Mammary epithelial cell (primary cell): ENCODE data around the gene ARHGEF12.

Experiments used
- EZH2 ChIP-seq: IDR thresholded peaks from 2 replicates; pipeline ENCODE4 v1.6.1; 2012; ENCODE audit warnings: low read length, inconsistent platforms, borderline replicate concordance
- TF ChIP-seq, protein P1 (sequence below), 2 donors: IDR thresholded peaks in 1 of 2; conservative IDR thresholded peaks in 1 of 2; 2 replicates each; pipeline ENCODE4 v1.5.1; 2011 to 2012; ENCODE audit warnings: inconsistent platforms in 2 of 2, low read length in 2 of 2, mild to moderate bottlenecking in 2 of 2, control low read depth in 1 of 2, low read depth in 1 of 2; ENCODE audit not compliant: insufficient read depth in 1 of 2; ENCODE audit errors: extremely low read depth in 1 of 2

GRCh38 chr11:120410622-120411380 lies 74.6 kb downstream of the ARHGEF12 start:
- TF ChIP-seq EZH2, result no peak
- TF ChIP-seq, protein P1, sequence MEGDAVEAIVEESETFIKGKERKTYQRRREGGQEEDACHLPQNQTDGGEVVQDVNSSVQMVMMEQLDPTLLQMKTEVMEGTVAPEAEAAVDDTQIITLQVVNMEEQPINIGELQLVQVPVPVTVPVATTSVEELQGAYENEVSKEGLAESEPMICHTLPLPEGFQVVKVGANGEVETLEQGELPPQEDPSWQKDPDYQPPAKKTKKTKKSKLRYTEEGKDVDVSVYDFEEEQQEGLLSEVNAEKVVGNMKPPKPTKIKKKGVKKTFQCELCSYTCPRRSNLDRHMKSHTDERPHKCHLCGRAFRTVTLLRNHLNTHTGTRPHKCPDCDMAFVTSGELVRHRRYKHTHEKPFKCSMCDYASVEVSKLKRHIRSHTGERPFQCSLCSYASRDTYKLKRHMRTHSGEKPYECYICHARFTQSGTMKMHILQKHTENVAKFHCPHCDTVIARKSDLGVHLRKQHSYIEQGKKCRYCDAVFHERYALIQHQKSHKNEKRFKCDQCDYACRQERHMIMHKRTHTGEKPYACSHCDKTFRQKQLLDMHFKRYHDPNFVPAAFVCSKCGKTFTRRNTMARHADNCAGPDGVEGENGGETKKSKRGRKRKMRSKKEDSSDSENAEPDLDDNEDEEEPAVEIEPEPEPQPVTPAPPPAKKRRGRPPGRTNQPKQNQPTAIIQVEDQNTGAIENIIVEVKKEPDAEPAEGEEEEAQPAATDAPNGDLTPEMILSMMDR (conservative IDR thresholded peaks at IDR 0.05 in 1 of 2, IDR thresholded peaks at IDR 0.05 in 1 of 2; ENCODE audit: extremely low read depth in 1 of 2, insufficient read depth in 1 of 2, low read depth in 1 of 2, low read length in 2 of 2), result no peak
